SK-N-MC (cell line): ENCODE results near the gene HEBP1.

Experiments used
- EZH2 ChIP-seq: fragments of 200-600 bp; sonication (generic); IDR thresholded peaks from one replicate; pipeline ENCODE4 v1.6.1; 2017; ENCODE audit warnings: antibody characterized with exemption
- POLR2AphosphoS5 ChIP-seq: IDR thresholded peaks from 2 replicates; pipeline ENCODE4 v1.6.1; 2012; ENCODE audit warnings: mild to moderate bottlenecking, low read depth, low read length, borderline replicate concordance

DNA sequence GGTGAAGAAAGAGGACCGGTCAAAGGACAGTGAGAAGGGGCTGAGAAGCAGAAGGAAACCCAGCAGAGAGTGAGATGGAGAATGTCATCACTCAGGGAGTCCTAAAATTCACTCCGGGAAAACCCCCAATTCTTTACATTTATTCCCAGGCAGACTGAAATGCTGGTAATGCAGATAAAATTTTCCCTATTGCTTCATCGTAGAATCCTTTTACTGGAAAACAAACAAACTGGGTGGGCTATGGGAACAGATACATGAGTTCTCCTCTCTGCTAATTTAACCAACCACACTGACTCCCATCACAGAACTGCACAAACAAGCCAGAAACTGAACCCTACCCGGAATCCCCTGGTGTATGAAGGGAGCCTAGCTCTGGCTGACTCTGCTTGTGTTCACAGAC, 20.9 kb downstream of the HEBP1 start:
- no peak for TF ChIP-seq POLR2AphosphoS5
- TF ChIP-seq EZH2: no peak
